Stimulated activated CD4-positive, alpha-beta T cell treated with anti-CD3 and anti-CD28 coated beads, Interleukin-4, amount 100 ng/mL, for 1 hour (primary cell): Measurements from ENCODE around the gene RARRES1.

Experiments
- DNase-seq: peaks from one replicate; pipeline ENCODE4 v3.0.0-alpha.2; 2020

The RARRES1 gene

GRCh38 chr3:158765518-158766205, 33.4 kb upstream of the RARRES1 start:
- no peak for DNase-seq

DNA sequence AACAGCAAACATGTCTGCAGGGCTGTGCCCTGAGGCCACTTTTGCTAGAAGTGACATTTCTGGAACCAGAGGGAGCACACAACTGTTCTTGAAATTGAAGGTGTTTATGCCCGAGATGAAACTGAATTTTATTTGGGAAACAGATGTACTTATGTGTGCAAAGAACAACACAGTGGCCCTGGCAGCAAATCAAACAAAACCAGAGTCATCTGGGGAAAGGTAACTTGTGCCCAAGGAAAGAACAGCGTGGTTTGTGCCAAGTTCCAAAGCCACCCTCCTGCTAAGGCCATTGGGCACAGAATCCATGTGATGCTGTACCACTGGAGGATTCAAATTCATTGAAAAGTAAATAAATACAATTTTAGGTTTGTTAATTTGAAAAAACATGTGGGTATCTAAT, 31.2 kb upstream of the RARRES1 start:
- DNase-seq: no peak

DNA sequence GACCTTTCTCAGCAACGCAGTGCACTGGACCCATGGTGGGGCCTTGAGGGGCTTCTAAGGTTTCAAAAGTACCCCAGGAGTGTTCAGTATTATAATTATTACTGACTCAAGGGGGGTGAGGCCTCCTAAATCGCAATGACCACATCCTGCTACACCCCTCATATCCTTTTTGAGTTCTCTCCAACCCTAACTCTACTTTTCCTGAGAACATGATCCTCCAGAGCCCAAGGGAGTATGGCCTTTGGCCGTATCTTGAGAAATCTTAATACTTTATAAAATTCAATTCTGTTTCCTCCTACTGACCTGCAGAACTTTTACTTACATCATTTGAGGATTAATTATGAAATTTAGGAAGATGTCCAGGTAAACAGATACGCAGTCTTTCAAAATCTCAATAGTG, 30.4 kb upstream of the RARRES1 start:
- DNase-seq: no peak

- DNase-seq: no peak
Measured at GRCh38 chr3:158761350-158761749, 29.1 kb upstream of the RARRES1 start.

- DNase-seq: no peak
Measured at GRCh38 chr3:158755421-158755820, 23.2 kb upstream of the RARRES1 start.

- no peak for DNase-seq
Measured at GRCh38 chr3:158753854-158754253, 21.6 kb upstream of the RARRES1 start.

GRCh38 chr3:158751316-158751715, 19.1 kb upstream of the RARRES1 start:
- DNase-seq: no peak

DNA sequence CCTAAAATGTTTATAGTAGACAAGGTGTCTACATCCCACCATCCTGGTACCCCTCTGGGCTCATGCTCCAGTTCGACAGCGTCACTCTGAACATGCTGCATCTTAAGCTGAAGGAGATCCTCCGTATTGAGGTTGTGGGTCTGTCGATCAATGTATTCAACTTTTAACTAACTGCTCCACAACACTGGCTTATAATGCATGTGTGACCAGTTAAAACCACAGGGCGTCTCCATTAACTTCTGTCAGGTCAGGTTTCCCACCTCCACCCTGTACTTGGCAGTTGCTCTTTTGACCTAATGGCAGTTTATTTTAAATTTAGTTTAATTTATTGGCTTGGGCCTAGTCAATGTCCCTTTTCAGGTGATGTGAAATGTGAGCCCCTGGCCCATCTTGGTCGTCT, 17.8 kb upstream of the RARRES1 start:
- no peak for DNase-seq

DNA sequence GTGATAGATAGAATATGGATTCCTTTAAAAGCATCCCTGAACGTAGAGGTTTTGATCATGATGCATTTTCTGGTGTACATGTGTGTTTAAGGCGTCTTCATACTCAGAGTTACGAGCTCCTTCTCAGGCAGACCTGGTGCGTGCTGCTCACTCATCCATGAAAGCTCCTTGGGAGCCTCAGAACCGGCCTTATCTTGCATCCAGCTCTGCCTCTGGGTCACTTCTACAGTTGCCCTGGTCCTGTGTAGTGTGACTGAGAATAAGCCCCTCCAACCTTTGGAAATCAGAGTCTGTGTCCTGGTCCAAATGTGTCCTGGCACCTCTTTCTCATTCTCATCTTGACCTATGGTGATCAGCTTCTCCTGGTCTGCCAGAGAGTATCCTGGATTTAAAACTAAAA, 17.3 kb upstream of the RARRES1 start:
- DNase-seq: no peak

GRCh38 chr3:158748237-158748828, 16.1 kb upstream of the RARRES1 start:
- DNase-seq: no peak

DNA sequence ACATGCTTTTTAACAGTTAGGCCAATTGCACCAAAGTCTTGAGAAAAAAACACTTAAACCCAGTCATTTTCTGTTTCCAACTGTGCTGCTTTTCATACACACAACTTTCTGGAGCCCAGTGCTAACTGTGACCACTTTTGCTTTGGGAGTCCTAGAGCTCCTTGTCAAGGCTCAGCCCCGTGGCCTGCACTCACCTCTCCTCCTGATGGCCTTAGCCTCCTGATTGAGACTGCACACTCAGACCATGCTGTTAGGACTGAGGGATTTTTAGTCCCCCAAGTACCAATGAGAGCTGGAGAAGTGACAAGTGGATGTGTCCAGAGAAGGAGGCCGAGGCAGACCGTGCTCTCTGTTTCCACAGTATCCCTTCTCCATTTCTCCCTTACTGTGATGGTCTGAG, 15.2 kb upstream of the RARRES1 start:
- DNase-seq: no peak

- no peak for DNase-seq
Measured at GRCh38 chr3:158745551-158745950, 13.3 kb upstream of the RARRES1 start.

GRCh38 chr3:158744567-158745288, 12.5 kb upstream of the RARRES1 start:
- no peak for DNase-seq

DNA sequence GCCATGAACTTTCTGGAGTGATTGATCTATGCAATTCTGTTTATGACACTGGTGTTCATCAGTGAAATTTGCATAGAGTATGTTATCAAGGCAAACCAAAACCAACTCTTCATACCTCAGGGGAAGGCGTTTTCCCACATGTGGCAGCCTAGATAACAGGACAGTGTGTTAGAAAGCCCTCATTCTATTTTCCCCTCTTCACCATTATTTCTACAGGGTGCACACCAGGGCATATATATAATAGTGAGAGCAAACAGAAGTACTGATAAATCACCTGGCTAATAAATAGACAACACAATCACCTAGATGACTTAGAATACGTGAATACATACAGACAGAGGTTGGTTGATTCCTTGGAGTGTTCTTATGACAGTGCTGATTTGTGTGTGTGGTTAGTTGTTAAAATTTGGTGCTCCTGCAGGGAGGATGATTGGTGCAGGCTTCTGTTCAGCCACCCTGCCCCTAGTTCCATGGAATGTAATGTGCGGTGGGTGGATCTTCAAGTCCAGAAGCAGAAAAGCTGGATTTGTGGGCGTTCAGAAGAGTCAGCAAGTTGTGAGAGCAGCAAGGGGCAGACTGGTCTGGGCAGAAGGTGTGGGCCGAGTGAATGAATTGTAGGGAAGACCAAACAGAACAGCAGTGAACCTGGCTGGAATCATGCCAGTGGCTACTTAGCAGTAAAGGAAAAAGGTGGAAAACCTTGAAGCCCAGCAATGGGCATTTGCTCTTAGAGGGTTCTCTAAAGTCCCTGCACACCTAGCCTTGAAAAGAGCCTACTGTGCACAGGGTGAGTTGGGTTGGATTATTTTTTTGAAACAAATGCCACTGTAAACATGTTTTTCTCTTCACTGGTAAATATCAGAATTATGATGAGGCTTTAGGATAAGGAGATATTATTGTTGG, 11.7 kb upstream of the RARRES1 start:
- DNase-seq: no peak

DNA sequence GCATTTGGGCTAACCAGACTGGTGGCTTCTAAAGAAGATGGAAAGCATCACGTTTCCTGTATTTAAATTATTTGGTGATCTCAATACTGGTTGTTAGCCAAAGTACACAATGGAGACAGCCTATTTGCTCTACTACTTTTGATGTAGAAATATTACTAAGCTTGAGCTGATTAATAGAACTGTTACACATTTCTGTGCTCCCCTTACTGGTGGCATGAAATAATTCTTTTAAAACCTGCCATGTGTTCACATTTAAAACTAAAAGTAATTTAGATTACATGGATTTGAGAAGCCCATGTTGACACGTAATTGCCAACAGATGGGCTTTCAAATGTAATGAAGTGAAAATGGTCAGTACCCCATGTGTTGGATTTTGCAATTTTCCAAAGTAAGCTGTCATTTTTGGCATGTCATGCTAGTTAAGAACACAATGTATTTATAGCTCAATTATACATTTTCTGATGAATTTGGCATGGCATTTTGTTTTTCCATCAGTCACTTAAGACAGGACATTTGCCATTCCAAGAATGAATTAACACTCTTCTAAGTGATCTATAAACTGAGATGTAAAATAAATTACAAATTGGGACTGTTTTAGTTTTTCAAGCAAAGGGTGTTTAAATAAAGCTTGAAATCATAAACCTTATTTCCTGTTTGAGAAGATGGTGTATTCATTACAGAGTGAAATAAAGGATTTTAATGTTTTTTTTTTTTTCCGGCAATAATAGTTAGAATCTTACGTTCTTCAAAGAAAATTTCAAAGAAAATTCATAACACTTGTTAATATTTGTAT, 10.8 kb upstream of the RARRES1 start:
- no peak for DNase-seq

DNA sequence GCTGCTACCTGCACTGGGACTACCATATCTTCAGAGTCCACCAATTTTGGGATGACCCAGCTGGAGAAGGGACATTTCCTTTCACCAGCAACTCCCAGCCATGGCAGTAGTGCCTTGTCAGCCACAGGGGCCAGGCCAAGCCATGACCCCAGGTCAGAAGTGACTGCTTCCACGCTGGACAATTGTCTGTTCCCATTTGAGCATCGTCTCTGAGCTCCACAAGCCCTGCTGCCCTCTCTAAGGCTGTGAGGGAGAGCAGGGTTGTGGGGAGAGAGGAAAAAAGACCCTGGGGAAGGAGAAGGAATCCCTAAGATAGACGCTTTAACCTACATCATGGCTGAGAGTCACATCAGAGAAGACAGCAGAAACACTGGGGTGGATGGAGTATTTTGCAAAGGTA, 7.4 kb upstream of the RARRES1 start:
- no peak for DNase-seq

DNA sequence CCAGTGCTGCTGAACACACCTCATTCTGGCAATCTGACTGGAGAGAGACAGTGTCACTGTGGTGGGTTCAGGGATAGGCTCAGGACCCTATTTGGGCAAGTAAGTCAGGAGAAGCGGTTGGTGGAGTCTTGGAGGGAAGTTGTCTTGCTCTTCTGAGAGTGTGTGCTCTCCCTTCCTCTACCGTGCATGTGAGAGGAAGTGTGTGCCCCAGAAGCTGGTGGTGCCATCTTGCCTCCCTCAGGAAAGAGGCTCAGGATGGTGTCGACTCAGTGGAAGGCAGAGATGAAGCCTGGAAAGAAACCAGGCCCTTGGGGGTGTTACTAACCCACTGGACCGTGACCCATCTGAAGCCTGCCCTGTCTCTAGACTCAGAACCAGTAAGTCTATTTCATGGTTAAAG, 6.8 kb upstream of the RARRES1 start:
- DNase-seq: no peak

DNA sequence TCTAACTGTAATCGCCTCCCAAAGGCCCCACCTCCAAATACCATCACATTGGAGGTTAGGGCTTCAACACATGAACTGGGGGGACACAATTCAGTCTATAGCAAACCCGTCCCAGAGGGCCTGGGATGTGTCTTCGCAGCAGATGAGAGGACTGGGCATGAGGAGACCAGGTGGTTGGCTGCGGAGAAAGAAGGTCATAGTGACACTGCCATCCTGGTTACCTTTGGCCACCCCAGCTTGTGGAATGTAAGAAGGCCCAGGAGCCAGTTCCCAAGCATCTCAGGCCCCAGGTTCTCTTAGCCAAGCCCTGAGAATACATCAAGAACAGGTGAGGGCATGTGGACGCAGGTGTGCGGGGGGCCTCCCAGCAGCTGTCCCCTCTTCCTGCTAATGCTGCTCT, 6.4 kb upstream of the RARRES1 start:
- no peak for DNase-seq

DNA sequence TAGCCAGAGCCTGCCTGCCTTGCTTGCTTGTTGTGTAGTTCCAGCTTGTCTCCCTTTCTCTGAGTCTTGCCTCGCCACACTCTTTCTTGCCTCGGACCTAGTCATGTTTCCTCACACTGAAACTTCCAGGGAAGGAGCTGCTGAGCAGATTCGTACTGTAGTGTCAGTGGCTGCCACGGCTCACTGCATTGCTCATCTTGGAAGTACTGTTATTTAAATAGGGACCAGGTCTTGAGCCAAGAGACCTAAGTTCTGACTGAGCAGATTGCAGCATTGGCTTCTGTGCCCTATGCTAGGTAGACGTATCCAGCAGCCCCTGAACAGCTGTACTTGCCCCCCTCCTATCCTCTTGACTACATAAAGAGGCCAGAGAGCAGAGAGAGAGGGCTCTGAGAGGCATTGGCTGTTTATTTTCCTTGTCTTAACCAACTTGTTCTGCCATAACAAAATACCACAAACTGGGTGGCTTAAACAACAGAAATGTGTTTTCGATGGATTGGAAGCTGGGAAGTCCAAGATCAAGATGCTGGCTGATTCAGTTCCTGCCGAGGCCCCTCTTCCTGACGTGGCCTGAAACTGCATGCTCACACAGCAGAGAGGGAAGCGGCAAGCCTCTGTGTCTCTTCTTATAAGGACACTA, 5.8 kb upstream of the RARRES1 start:
- no peak for DNase-seq

DNA sequence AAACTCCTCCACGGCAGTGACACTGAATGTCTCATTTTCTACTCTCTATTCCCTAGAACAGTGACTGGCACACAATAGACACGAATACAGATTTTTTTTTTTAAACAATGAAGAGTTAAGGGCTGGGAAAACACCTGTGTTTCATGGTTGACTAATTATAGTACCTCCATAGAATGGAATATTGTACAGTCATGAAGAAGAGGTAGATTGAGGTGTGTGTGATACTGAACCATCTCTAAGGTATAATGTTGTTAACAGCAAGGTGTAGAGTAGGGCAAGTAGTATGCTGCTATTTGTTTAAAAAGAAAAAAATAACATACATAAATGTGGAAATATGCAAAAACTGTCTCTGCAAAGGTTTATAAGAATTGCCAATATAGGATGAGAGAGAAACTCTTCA, 5.2 kb upstream of the RARRES1 start:
- DNase-seq: no peak

- DNase-seq: no peak
Measured at GRCh38 chr3:158735296-158736033, 3.2 kb upstream of the RARRES1 start.
